Measurements from ENCODE around the gene CHD9NB.
"Not testable (repeated sequence)": the region's sequence is repeated elsewhere in the genome, so short reads cannot be mapped to it uniquely, and the experiment has no call there.

The CHD9NB gene

DNA sequence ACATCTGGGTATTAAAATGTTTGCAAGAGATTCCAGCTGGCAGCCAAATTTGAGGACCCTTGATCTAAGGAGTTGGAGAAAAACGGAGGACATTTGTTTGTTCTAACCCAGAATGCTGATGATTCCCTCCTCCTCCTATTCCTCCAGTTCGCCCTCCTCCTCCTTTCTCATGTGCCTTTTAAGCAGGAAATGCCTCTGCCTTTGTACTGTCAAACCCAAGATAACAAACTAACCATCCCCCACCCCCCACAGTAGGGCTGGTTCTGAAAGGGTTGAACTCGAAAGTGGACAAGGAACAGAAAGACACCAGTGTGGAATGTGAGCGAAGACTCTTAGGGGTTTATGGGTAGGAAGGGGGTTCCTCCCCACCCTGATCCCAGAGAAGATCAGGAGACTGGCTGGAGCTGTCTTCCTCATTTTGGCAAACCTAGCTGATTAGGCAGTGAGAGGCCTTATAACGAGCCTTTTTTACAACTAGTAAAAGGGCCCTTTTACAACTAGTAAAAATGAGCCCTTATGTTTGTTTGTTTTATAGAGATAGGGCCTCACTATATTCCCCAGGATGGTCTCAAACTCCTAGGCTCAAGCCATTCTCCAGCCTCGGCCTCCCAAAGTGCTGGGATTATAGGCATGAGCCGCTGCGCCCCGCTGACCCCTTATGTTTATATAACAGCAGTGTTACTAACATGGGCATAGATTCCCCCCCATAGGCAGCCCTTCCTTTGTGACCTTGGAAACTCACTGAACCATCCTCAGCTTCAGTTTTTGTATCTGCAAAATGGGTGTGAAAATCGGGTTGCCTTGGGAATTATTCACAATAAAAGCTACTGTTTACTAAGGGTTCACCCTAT, 3.1 kb upstream of the CHD9NB start:
- DNase-seq: peak in 1 of 2 experiments; percentile 91

DNA sequence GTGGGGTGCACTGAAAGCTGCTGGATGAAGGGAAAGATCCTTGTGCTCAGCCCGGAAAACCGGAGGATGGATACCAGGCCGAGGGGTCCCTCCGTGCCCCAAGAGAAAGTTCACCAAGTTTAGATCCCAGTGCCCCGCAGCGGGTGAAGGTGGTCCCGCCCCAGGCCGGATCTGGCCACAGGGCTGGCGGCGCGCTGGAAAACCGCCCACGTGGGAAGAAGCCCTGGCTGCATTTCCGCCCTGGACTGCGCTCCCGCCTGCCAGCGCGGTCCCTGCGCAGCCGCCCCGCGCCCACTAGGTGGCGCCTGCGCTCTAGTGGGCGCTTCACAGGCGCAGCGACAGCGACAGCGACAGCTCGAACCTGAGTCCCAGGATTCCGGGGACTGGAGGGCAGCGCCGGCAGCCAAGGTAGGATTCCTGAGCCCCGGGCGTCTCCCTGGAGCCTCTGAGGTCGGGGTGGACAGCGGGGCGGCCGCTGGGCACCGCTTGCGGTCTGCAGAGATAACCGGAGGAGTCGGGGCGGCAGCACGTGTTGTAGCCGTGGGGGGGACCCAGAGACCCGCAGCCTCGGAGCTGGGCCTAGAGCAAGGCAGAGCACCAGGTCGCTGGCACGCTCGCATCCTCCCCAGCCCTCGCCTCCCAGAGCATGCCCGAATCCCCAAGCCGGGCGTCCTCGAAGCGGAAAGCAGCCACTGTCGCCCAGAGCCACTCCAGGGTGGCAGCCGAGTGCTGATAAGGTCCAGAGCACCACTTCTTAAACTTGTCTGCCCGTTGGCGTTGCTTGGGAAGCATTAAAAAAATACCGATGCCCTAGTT, 2.2 kb upstream of the CHD9NB start, which contains the start of gene CHD9:
CHD9 (plus strand) TSS at position 322 of the 816 bp plus-strand sequence. CDS start 101,099 bp downstream, outside the sequence.
- DNase-seq: peak; percentile 94 to 95

DNA sequence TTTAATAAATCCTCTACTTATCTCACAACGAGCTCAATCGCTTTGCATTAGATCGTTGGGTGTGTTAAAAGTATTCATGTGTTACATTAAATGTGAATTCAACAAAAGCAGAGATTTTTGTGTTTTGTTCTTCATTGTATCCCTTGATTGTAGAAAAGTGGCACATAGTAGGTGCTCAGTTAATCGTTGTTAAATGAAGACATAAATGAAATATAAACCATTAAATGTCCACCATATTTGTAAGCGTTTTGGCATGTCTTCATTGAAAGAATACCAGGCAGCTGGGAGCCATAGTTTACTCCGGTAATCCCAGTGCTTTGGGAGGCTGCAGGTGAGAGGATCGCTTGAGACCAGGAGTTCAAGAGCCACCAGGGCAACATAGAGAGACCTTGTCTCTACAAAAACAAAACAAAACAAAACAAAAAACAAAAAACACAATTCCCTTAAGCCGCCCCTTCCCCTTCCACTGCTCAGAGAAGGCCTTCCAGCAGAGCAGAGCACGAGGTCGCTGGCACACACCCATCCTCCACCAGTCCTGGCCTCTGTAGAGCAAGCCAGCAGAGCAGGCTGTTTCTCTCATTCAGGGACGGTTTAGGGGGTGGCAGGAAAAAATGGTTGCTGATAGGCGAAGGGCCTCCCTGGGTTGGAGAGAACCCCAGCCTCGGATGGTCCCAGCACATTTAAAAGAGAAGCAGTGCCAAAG, 1.4 kb upstream of the CHD9NB start:
- peak in 1 of 2 experiments; percentile 37 for DNase-seq

DNA sequence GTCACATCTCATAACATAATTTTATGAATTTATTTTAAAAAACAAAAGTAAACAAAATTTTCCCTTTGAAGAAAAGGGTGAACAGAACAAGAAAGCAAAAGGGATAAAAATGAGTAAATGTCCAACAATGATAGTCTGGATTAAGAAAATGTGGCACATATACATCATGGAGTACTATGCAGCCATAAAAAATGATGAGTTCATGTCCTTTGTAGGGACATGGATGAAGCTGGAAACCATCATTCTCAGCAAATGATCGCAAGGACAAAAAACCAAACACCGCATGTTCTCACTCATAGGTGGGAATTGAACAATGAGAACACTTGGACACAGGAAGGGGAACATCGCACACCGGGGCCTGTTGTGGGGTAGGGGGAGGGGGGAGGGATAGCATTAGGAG, 1.4 kb downstream of the CHD9NB start:
- DNase-seq: not testable (repeated sequence)

DNA sequence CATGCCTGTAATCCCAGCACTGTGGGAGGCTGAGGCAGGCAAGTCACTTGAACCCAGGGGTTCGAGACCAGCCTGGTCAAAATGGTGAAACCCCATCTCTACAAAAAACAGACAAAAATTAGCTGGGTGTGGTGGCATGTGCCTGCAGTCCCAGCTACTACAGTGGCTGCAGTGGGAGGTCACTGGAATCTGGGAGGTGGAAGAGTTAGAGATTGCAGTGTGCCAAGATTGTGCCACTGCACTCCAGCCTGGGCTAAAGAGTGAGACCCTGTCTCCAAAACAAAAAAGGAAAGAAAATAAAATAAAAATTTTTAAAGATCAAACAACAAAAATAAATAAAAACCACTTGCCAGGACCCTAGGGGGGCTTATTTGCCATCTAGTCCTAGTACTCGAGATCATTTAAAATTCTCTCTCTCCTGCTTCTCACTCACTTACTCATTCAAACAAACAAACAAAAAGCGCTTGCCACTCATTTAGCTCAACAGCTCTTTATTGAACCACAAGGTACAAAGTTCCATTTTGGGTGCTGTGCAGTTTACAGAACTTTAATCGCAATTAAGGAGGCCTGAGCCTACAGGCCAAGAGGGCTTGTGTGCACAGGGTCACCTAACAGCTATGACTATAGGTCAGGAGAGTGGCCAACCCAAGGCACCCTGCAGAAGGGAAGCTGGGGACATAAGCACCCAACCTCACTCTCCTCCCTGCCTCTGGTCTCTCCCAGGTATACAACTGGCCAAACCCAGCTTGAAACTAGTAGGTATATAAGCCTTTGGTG, 4.4 kb downstream of the CHD9NB start:
- no peak for DNase-seq

DNA sequence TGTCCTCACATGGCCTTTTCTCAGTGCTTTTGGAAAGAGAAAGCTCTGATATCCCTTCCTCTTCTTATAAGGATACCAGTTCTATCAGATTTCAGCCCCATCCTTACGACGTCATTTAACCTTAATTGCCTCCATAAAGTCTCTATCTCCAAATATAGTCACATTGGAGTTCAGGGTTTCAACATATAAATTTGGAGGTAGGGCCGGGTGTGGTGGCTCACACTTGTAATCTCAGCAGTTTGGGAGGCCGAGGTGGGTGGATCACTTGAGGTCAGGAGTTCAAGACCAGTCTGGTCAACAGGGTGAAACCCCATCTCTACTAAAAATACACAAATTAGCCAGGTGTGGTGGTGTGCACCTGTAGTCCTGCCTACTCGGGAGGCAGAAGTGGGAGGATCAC, 5.2 kb downstream of the CHD9NB start:
- DNase-seq: not testable (repeated sequence)

DNA sequence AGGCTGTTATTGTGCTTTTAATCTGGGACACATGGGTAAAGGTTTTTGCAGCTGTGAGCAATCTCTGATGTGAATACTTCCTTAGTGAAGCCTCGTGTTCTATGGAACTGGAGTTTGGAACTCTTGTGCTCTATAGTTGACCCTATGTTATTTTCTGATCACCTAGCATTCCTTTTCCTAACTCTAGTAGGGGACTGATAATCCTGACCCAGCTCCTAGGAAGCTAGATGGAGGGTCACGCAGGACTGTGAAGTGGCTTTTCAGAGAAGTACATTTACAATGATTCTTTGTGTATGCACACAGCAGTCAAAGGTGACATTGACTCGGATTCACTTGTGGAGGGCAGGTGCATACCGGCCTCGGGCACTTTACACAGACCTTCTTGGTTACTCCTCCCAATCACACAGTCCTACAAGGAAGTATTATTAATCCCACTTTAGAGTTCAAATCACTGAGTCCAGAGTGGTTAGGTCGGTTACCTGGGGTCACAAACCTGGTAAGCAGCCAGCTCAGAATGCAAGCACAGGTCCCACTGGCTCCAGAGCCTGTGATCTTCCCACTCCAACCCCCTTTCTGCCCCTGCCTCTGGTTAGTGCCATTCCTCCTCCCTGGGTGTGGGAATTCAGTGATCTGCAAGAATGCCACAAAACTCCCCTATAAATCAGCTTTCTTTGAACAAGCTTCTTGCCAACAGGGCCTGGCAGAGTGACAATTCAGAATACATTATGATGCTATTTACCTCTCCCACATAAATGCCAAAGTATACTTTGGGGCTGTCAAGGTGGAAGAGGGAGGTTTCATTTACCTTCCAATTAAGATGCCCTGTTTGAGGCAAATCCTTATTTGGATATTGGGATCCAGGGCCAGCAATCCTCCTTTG, 7.1 kb downstream of the CHD9NB start:
- DNase-seq: peak in 1 of 2 experiments; percentile 58

DNA sequence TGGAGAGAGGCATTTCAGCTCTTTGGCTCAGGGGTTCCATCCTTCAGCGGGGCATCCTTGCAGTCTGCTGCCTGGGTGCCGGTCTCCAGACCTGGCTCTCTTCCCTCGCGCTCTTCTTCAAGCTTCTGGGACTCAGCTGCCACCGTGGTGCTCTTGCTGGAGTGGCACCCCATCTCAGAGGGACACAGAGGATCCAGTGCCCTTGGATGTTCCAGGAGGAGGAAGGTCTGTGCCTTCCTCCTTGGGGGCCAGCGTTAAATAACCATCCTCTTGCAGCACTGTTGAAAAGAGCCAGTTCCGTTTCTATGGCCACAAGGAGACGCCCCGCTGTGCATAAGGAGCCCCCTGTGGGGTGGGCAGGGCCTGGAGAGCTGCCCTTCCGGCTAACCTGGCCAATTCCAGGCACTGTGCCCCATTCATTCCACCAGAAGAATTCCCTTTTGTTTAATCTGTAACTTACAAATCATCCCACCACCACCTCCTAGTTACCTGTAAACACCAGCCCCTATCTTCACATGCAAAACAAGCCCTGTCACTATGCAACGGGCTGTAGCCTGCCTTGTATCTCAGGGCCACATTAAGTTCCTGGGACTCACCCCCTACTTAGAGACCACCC, 8.6 kb downstream of the CHD9NB start:
- DNase-seq: peak; percentile 33 to 60

DNA sequence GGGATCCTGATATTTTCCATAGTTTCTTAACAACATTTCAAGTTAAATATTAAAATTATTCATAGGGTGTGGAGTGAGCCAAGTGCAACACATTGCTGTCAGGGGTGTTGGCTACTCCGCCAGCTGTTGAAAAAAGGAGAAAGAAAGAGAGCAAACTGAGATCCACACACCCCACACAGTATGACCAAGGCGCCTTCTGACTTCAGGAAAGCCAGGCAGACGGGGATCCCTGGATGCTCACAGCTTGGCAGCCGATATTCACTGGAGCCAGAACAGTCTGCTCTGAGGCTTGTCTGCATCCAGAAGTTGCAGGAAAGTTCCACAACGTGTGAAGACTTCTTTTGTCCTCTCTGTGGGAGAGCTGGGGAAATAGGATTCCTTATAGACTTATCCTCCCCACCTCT, 9.3 kb downstream of the CHD9NB start:
- no peak for DNase-seq

DNA sequence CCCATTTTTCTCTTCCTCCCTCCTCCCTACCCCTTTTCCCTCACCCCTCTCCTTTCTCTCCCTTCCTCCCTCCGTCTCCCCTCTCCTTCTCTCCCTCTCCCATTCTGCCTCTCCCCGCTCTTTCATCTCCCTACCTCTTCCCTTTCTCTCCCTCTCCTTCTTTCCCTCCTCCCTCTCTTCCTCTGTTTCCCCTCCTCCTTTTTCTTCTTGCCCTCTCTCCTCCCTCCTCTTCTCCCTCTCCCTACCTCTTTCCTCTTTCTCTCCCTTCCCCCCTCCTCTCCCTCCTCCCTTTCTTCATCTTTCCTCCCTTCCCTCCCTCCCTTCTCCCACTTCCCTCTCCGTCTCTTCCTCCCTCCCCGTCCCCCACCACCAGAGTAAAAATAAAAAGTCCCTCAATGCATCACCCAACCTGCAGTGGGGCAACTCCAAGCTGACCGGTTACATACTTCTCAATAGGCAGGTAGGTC, 10.4 kb downstream of the CHD9NB start:
- no peak for DNase-seq

DNA sequence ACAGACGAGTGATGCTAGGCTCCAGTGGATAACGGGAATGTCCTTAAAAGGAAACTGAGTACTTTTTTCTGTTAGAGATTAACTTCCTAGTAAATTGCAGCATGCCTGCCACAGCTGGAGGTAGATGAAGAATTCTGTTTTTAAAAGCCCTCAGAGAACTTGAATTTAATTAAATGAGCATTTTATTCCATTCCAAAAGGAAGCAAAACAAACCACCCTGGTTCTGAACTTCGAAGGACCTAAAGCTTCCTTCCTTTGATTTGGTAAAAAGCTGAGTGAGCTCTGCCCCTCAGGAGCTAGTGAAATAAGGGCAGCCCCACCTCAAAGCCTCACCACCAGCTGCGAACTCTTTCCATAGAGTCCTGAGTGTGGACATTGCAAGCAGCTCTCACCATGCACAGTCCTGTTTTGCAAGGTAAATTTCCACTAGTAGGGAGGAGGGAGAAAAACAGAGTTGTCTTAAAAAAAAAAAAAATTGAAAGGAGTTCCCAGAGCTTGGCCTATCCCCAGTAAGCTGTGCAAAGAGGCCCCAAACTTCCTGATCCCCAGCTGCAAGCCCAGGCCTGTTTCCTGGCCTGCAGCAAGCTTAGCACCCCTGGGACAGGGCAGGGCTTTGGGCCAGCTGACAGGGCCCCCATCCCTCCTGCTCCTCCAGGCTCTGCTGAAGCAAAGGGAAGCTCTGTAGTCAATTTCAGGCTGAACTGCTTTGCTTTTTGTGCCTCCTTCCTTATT, 11.2 kb downstream of the CHD9NB start:
- peak in 1 of 2 experiments; percentile 9 for DNase-seq

DNA sequence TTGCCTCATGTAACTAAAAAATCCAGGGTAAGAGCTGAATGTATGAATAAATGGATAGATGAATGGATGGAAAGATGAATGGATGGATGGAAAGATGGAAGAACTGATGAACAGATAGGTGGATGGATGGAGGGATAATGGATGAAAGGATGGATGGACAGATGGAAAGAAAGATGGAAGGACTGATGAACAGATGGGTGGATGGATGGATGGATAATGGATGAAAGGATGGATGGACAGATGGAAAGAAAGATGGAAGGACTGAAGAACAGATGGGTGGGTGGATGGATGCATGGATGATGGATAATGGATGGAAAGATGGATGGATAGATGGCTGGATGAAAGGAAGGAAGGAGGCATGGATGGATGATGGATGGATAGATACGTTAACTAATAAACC, 11.9 kb downstream of the CHD9NB start:
- no peak for DNase-seq

DNA sequence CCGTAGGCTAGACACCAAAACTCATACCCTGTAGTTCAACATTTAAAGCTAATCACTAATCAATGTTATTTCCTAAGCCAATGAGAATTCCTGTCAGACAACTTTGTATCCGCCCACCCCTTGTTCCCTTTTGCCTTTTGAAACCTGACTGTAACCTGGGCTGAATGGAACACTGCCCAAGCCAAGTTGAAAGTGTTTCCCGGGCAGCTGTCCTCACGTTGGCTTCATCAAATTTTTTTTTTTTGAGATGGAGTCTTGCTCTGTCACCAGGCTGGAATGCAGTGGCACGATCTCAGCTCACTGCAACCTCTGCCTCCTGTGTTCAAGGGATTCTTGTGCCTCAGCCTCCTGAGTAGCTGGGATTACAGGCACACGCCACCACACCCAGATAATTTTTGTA, 16.0 kb downstream of the CHD9NB start:
- DNase-seq: not testable (repeated sequence)

DNA sequence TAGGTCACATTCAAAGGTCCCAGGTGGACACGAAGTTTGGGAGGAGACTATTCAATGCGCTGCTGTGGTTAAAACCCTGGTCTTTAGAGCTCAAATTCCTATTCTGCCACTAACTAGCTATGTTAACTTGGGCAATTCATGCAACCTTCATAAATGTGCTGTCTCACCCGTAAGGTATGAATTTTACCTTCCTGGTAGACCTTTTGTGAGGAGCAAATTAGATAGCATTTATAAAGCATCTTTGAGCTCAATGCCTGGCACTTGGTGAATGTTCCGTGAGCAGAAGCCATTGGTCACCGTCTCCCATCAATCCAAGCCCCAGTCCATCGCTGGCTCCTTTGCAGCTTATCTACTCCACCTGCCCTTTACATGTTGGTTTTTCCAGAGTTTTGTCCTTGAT, 16.6 kb downstream of the CHD9NB start:
- no peak for DNase-seq

DNA sequence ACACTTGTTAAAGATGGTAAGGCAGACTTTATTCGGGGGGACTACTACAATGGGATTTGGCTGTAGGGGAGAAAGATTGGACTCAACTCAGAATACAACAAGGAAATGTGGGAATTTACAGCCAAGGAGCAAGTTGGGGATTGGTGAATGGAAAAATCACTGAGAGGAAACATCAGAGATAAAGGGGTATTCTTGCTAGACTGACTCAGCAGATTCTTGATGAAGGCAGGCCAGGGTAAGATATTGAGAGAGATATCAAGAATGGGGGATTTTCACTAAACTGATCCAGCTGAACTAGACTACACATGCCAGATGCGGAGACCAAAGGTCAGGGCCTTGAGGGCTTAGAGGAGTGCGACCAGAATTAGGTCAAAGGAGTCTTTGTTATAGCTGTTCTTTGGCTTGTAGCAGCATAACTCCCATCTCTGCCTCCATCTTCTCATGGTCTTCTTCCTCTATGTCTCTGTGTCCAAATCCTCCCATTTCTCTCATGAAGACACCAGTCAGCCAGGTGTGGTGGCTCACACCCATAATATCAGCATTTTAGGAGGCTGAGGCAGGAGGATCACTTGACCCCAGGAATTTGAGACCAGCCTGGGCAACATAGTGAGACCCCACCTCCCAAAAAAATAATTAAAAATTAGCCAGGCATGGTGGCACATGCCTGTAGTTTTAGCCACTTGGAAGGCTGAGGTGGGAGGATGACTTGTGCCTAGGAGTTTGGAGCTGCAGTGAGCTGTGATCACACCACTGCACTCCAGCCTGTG, 17.3 kb downstream of the CHD9NB start:
- no peak for DNase-seq

DNA sequence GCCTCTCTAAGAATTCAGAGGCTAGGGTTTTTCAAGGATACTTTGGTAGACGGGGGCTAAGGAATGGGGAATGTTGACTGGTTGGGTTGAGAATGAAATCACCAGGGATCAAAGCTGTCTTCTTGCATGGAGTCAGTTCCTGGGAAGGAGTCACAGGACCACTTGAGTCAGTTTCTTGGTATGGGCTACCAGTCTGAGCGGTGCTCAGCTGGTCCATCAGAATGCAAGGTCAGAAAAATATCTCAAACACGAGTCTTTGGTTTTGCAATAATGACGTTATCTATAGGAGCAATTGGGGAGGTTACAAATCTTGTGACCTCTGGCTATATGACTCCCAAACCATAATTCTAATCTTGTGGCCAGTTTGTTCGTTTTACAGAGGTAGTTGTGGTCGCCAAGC, 18.4 kb downstream of the CHD9NB start:
- DNase-seq: no peak

DNA sequence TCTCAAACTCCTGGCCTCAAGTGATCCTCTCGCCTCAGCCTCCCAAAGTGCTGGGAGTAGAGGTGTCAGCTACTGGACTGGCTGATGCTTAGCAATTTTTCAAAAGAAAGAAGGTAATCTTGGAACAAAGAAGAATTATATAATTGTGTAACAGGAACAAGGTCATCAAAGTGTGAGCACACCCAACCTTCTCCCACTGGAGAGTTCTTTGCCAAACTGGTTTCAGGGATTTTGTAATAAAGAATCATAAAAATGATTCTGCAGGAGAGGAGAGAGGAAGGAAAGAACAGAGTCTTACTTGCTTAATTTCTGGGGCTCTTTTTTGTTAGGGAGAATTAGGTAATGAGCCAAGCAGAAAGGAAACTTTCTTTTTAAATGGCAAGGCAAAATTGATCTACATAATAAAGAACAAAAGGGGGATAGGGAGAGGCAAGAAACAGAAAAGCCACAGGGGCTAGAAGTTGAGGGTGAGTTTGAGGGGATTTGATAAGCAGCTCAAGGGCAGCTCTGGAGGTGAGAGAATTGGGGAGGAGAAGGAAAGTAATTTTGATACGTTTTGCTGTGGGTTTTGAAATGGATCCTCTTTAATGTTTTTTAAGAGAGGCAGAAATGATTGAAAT, 21.3 kb downstream of the CHD9NB start:
- DNase-seq: no peak

DNA sequence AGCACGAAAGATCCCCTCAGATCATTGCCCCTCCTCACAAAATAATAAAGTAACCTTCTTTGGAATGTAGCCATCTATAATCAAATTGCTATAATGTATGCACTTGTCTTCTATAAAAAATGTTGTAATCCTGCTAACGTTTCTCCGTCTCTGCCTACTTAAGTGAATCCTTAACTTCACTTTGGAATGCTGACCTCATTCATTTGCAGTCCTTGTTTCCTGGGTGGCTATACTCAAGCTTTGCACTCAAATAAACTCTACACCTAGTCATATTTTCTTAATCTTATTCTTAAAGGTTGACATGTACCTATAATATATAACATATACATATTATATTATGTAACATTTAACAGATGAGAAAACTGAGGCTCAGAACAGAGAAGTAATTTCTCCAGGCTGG, 22.7 kb downstream of the CHD9NB start:
- no peak for DNase-seq

DNA sequence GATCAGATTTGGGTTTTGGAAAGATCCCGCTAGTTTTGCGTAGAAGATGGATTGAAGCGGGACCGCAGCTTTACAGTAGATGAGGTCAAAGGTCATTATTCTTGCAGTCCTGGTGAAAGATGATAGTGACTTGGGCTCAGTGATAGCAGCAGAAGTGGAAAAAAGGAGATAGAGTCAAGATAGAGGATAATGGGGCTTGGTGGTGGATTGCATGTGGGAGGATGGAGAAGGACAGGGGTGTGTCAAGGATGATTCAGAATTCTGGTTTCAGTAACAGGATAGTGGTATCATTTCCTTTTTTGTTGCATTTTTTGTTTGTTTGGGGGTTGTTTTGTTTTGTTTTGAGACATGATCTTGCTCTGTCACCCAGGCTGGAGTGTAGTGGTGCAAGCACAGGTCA, 28.7 kb downstream of the CHD9NB start:
- no peak for DNase-seq

Measured in NCI-H524 (cell line).